ENCODE measurements around the gene TFB2M. TPM values are rescaled to one million over a fixed set of nuclear protein-coding genes. Genes with fewer than 3 reads are reported as not detected.

TFB2M gene
- total and polyA plus RNA-seq, 10 of the 15 experiments (the other 5 are each of a cell fraction or from before 2014, with no cell fraction given): 25.2 to 66.0 (median 36.1) TPM

- intact Hi-C loops (cut with micrococcal nuclease; ENCODE audit: unreplicated experiment): no loop called here
- RAD21 ChIA-PET (ENCODE audit: unreplicated experiment): no interaction called here
- SMC1A ChIA-PET (ENCODE audit: uncharacterized antibody, unreplicated experiment): no interaction called here
- POLR2A ChIA-PET: no interaction called here
- H3K27me3 ChIP-seq (replicated peaks in 1 of 2; ENCODE audit: control insufficient read depth in 2 of 2, insufficient read depth in 2 of 2, low read length in 1 of 2): no peaks in the 10 kb centered on the region; a peak in 1 of 4 replicates
- H3K4me2 ChIP-seq (ENCODE audit: control insufficient read depth, insufficient read depth): no peak overlapping the region
- H4K20me1 ChIP-seq (ENCODE audit: control insufficient read depth, insufficient read depth): no peaks in the 10 kb centered on the region
- H3K36me3 ChIP-seq (ENCODE audit: control insufficient read depth in 2 of 2, insufficient read depth in 2 of 2, low read length in 1 of 2): no peaks in the 10 kb centered on the region
- H3K79me2 ChIP-seq (ENCODE audit: control insufficient read depth, insufficient read depth, low read length): no peaks in the 10 kb centered on the region
- H3K27ac ChIP-seq (ENCODE audit: control insufficient read depth, insufficient read depth): no peak overlapping the region
- FAIRE-seq: no peak
- TF ChIP-seq, protein P1, sequence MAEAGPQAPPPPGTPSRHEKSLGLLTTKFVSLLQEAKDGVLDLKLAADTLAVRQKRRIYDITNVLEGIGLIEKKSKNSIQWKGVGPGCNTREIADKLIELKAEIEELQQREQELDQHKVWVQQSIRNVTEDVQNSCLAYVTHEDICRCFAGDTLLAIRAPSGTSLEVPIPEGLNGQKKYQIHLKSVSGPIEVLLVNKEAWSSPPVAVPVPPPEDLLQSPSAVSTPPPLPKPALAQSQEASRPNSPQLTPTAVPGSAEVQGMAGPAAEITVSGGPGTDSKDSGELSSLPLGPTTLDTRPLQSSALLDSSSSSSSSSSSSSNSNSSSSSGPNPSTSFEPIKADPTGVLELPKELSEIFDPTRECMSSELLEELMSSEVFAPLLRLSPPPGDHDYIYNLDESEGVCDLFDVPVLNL (IDR thresholded peaks at IDR 0.05; ENCODE audit: low read depth, low read length): no peak
- no peak for TF ChIP-seq NR2F1 (conservative IDR thresholded peaks at IDR 0.05)
- no peak for TF ChIP-seq SRF (IDR thresholded peaks at IDR 0.05; ENCODE audit: low read depth in 2 of 2, low read length in 2 of 2)
- TF ChIP-seq, protein P2, sequence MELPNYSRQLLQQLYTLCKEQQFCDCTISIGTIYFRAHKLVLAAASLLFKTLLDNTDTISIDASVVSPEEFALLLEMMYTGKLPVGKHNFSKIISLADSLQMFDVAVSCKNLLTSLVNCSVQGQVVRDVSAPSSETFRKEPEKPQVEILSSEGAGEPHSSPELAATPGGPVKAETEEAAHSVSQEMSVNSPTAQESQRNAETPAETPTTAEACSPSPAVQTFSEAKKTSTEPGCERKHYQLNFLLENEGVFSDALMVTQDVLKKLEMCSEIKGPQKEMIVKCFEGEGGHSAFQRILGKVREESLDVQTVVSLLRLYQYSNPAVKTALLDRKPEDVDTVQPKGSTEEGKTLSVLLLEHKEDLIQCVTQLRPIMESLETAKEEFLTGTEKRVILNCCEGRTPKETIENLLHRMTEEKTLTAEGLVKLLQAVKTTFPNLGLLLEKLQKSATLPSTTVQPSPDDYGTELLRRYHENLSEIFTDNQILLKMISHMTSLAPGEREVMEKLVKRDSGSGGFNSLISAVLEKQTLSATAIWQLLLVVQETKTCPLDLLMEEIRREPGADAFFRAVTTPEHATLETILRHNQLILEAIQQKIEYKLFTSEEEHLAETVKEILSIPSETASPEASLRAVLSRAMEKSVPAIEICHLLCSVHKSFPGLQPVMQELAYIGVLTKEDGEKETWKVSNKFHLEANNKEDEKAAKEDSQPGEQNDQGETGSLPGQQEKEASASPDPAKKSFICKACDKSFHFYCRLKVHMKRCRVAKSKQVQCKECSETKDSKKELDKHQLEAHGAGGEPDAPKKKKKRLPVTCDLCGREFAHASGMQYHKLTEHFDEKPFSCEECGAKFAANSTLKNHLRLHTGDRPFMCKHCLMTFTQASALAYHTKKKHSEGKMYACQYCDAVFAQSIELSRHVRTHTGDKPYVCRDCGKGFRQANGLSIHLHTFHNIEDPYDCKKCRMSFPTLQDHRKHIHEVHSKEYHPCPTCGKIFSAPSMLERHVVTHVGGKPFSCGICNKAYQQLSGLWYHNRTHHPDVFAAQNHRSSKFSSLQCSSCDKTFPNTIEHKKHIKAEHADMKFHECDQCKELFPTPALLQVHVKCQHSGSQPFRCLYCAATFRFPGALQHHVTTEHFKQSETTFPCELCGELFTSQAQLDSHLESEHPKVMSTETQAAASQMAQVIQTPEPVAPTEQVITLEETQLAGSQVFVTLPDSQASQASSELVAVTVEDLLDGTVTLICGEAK (IDR thresholded peaks at IDR 0.05; ENCODE audit: borderline replicate concordance): no peak
- TF ChIP-seq, protein P3, sequence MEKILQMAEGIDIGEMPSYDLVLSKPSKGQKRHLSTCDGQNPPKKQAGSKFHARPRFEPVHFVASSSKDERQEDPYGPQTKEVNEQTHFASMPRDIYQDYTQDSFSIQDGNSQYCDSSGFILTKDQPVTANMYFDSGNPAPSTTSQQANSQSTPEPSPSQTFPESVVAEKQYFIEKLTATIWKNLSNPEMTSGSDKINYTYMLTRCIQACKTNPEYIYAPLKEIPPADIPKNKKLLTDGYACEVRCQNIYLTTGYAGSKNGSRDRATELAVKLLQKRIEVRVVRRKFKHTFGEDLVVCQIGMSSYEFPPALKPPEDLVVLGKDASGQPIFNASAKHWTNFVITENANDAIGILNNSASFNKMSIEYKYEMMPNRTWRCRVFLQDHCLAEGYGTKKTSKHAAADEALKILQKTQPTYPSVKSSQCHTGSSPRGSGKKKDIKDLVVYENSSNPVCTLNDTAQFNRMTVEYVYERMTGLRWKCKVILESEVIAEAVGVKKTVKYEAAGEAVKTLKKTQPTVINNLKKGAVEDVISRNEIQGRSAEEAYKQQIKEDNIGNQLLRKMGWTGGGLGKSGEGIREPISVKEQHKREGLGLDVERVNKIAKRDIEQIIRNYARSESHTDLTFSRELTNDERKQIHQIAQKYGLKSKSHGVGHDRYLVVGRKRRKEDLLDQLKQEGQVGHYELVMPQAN (conservative IDR thresholded peaks at IDR 0.05): no peak
- no peak for TF ChIP-seq SREBF2 (IDR thresholded peaks at IDR 0.05; ENCODE audit: low read length)
- no peak for TF ChIP-seq SIN3A (IDR thresholded peaks at IDR 0.05; ENCODE audit: low read depth, low read length)
- TF ChIP-seq ZBTB11 (CRISPR knock-in tag; IDR thresholded peaks at IDR 0.05): no peak
- no peak for TF ChIP-seq IKZF1 (conservative IDR thresholded peaks at IDR 0.05)
- 67% methylated on average over 8 of the region's 8 CpGs for WGBS (ENCODE audit: insufficient coverage, insufficient replicate concordance, low lambda C conversion rate, missing lambda C conversion rate)
- CTCF ChIA-PET: no interaction called here
- H2AFZ ChIP-seq (ENCODE audit: control insufficient read depth, low read depth, low read length): no peak overlapping the region
- no TSS peak for BruUV-seq (replicated peaks)
- H3K4me3 ChIP-seq: no peak overlapping the region
- ATAC-seq: no peak
- H3K9ac ChIP-seq (ENCODE audit: control insufficient read depth, insufficient read depth, low read length): no peak overlapping the region
- H3K9me3 ChIP-seq (replicated peaks; ENCODE audit: control insufficient read depth, insufficient read depth, low read length): peaks cover 9% of the 10 kb centered on the region; the same call in 1 of the 3 replicates
- peaks cover 8% of the 10 kb centered on the region; the same call in 1 of the 2 replicates for H3K4me1 ChIP-seq (ENCODE audit: control insufficient read depth, insufficient read depth, low read length)
- DNase-seq (ENCODE audit: low read depth, low spot score): no peak
- in situ Hi-C loops (cut with MboI): no loop called here
These were observed 36.9 kb downstream of the TFB2M start for GRCh38 chr1:246528933-246529731.
